H1 (cell line): ENCODE measurements around the gene C11orf65. TPM values are rescaled to one million over a fixed set of nuclear protein-coding genes. Genes with fewer than 3 reads are reported as not detected.

Source experiments
- CTCF ChIA-PET: fragments of 300-600 bp; sonication (Branson Sonifier 250); formaldehyde crosslinking; loops from one replicate; lab custom pipeline; 2021; ENCODE audit not compliant: partially characterized antibody; lab: Charles Lee
- POLR2A ChIA-PET: fragments of 300-600 bp; sonication (Branson Sonifier 250); formaldehyde crosslinking; loops from one replicate; lab custom pipeline; 2021; ENCODE audit warnings: inconsistent platforms; ENCODE audit not compliant: partially characterized antibody; lab: Charles Lee
- DNase-seq, 2 experiments: peaks; one replicate each; pipeline versions ENCODE4 v3.0.0 to v3.0.0-alpha.2; 2010 to 2022; ENCODE audit warnings: low spot score in 2 of 2, low read depth in 1 of 2, mixed read lengths in 1 of 2
- FAIRE-seq: peaks from 2 replicates; lab custom pipeline; 2011; peaks lifted over from hg19 to GRCh38; lab: Jason Lieb, UNC
- H2AFZ ChIP-seq: 2 replicates; pipeline ENCODE4 v1.8.1; 2012; ENCODE audit warnings: low read length, inconsistent platforms
- H2AK5ac ChIP-seq: 2 replicates; pipeline ENCODE4 v1.6.1; 2013; ENCODE audit warnings: low read depth, low read length
- H2BK120ac ChIP-seq: replicated peaks from 2 replicates; pipeline ENCODE3; 2013; ENCODE audit warnings: low read depth, low read length, inconsistent platforms
- H2BK12ac ChIP-seq: 2 replicates; pipeline ENCODE4 v1.6.1; 2013; ENCODE audit warnings: low read depth, low read length
- H2BK15ac ChIP-seq: 2 replicates; pipeline ENCODE4 v1.6.1; 2013; ENCODE audit warnings: low read length
- H2BK20ac ChIP-seq: 2 replicates; pipeline ENCODE4 v1.6.1; 2013; ENCODE audit warnings: low read length
- H2BK5ac ChIP-seq: 2 replicates; pipeline ENCODE4 v1.6.1; 2013; ENCODE audit warnings: low read depth, low read length
- H3K14ac ChIP-seq: 2 replicates; pipeline ENCODE4 v1.6.1; 2013; ENCODE audit warnings: inconsistent platforms; ENCODE audit not compliant: insufficient read length
- H3K18ac ChIP-seq: 2 replicates; pipeline ENCODE4 v1.6.1; 2013; ENCODE audit warnings: low read length; ENCODE audit errors: extremely low read depth
- H3K23ac ChIP-seq: 2 replicates; pipeline ENCODE4 v1.6.1; 2013; ENCODE audit warnings: inconsistent platforms; ENCODE audit not compliant: insufficient read length
- H3K23me2 ChIP-seq: 2 replicates; pipeline ENCODE4 v1.6.1; 2013; ENCODE audit warnings: low read depth, low read length
- H3K27ac ChIP-seq: 2 replicates; pipeline ENCODE4 v1.6.1; 2011; ENCODE audit warnings: low read depth, low read length, inconsistent platforms
- H3K27me3 ChIP-seq, 4 experiments: replicated peaks in 1 of 4; 1 replicate in 1 of 4; 2 replicates in 3 of 4; pipeline versions ENCODE4 v1.6.1 to v1.8.1; 2011 to 2013; ENCODE audit warnings: low read length in 3 of 4, mild to moderate bottlenecking in 3 of 4, inconsistent platforms in 2 of 4, mixed read lengths in 2 of 4, moderate library complexity in 1 of 4; ENCODE audit not compliant: control insufficient read depth in 3 of 4, insufficient read depth in 3 of 4; ENCODE audit errors: extremely low read depth in 1 of 4
- H3K36me3 ChIP-seq, 4 experiments: 2 replicates each; pipeline versions ENCODE4 v1.6.1 to v1.8.1; 2011 to 2013; ENCODE audit warnings: mild to moderate bottlenecking in 4 of 4, low read length in 3 of 4, moderate library complexity in 2 of 4, control low read depth in 1 of 4, inconsistent platforms in 1 of 4; ENCODE audit not compliant: insufficient read depth in 4 of 4, control insufficient read depth in 2 of 4
- H3K4ac ChIP-seq: replicated peaks from 2 replicates; pipeline ENCODE3; 2013; ENCODE audit warnings: low read length, low read depth, mixed read lengths, inconsistent platforms; ENCODE audit not compliant: insufficient read length
- H3K4me1 ChIP-seq, 4 experiments: replicated peaks in 1 of 4; 1 replicate in 1 of 4; 2 replicates in 3 of 4; pipeline versions ENCODE4 v1.6.1 to v1.8.1; 2011 to 2013; ENCODE audit warnings: low read length in 3 of 4, inconsistent platforms in 2 of 4, mixed read lengths in 1 of 4; ENCODE audit not compliant: insufficient read depth in 4 of 4, control insufficient read depth in 3 of 4
- H3K4me2 ChIP-seq, 2 experiments: 2 replicates each; pipeline versions ENCODE4 v1.6.1 to v1.8.1; 2011 to 2013; ENCODE audit warnings: low read depth in 2 of 2, low read length in 2 of 2, control low read depth in 1 of 2, inconsistent platforms in 1 of 2, mild to moderate bottlenecking in 1 of 2; ENCODE audit not compliant: insufficient read depth in 1 of 2
- H3K4me3 ChIP-seq, 4 experiments: fragments of 200-600, 300-600 bp in 1 of 4; sonication (generic), shearing (Covaris generic), sonication (Bioruptor Twin) in 1 of 4; 2 replicates each; pipeline versions ENCODE4 v1.5.1 to v1.8.1; 2011 to 2016; ENCODE audit warnings: low read length in 4 of 4, low read depth in 3 of 4, control low read depth in 2 of 4, inconsistent platforms in 2 of 4, mild to moderate bottlenecking in 2 of 4, mixed read lengths in 1 of 4, moderate library complexity in 1 of 4; ENCODE audit not compliant: insufficient read depth in 2 of 4; ENCODE audit errors: extremely low read depth in 1 of 4
- H3K56ac ChIP-seq: replicated peaks from 2 replicates; pipeline ENCODE3; 2013; ENCODE audit warnings: low read depth, mild to moderate bottlenecking, mixed read lengths, low read length, inconsistent platforms; ENCODE audit not compliant: insufficient read length
- H3K79me1 ChIP-seq: 2 replicates; pipeline ENCODE4 v1.6.1; 2013; ENCODE audit warnings: low read depth, low read length, control low read depth
- H3K79me2 ChIP-seq, 2 experiments: 2 replicates each; pipeline versions ENCODE4 v1.6.1 to v1.8.1; 2012 to 2013; ENCODE audit warnings: low read length in 2 of 2, mild to moderate bottlenecking in 2 of 2, inconsistent platforms in 1 of 2; ENCODE audit not compliant: insufficient read depth in 2 of 2, control insufficient read depth in 1 of 2
- H3K9ac ChIP-seq, 4 experiments: replicated peaks in 1 of 4; 1 replicate in 1 of 4; 2 replicates in 3 of 4; pipeline versions ENCODE4 v1.6.1 to v1.8.1; 2011 to 2013; ENCODE audit warnings: low read depth in 3 of 4, low read length in 3 of 4, control low read depth in 2 of 4, mild to moderate bottlenecking in 2 of 4, moderate library complexity in 2 of 4, inconsistent platforms in 1 of 4; ENCODE audit errors: extremely low read depth in 1 of 4
- H3K9me3 ChIP-seq, 2 experiments: 2 replicates each; pipeline versions ENCODE4 v1.6.1 to v1.8.1; 2012 to 2013; ENCODE audit warnings: mild to moderate bottlenecking in 2 of 2, moderate library complexity in 2 of 2, control low read depth in 1 of 2, inconsistent platforms in 1 of 2, low read depth in 1 of 2, low read length in 1 of 2, mixed read lengths in 1 of 2; ENCODE audit not compliant: insufficient read depth in 2 of 2
- H4K20me1 ChIP-seq, 2 experiments: replicated peaks in 1 of 2; 2 replicates each; pipeline versions ENCODE3 to v1.8.1; 2011 to 2013; ENCODE audit warnings: inconsistent platforms in 2 of 2, low read length in 2 of 2, mild to moderate bottlenecking in 1 of 2; ENCODE audit not compliant: insufficient read depth in 2 of 2, control insufficient read depth in 1 of 2
- H4K5ac ChIP-seq: 2 replicates; pipeline ENCODE4 v1.6.1; 2013; ENCODE audit warnings: low read length, low read depth, mixed read lengths, inconsistent platforms; ENCODE audit not compliant: insufficient read length
- H4K8ac ChIP-seq: 2 replicates; pipeline ENCODE4 v1.8.0; 2013; ENCODE audit warnings: mild to moderate bottlenecking, moderate library complexity, low read length, inconsistent platforms; ENCODE audit not compliant: insufficient read depth; ENCODE audit errors: extremely low read depth
- H4K91ac ChIP-seq: replicated peaks from 2 replicates; pipeline ENCODE3; 2013; ENCODE audit warnings: low read length, mixed read lengths, inconsistent platforms; ENCODE audit not compliant: insufficient read length
- ASH2L ChIP-seq: fragments of 200-600, 300-600 bp; sonication (generic); IDR thresholded peaks from one replicate; pipeline ENCODE4 v1.7.1; 2017; ENCODE audit warnings: low read length
- CHD1 ChIP-seq: IDR thresholded peaks from 2 replicates; pipeline ENCODE4 v1.6.1; 2012; ENCODE audit warnings: low read depth, low read length, improper control_type of control experiment
- CTCF ChIP-seq, 3 experiments: IDR thresholded peaks; 1 replicate in 2 of 3; 2 replicates in 1 of 3; pipeline versions ENCODE4 v1.5.1 to v1.6.1; 2011; ENCODE audit warnings: low read length in 3 of 3, mild to moderate bottlenecking in 3 of 3, inconsistent platforms in 2 of 3, low read depth in 1 of 3, moderate library complexity in 1 of 3; ENCODE audit not compliant: insufficient read depth in 1 of 3; ENCODE audit errors: control extremely low read depth in 1 of 3
- HDAC2 ChIP-seq, 2 experiments: fragments of 300-600 bp in 1 of 2; sonication (generic) in 1 of 2; IDR thresholded peaks; 2 replicates each; pipeline ENCODE4 v1.6.1; 2011 to 2012; ENCODE audit warnings: low read depth in 2 of 2, low read length in 2 of 2, mild to moderate bottlenecking in 2 of 2, moderate library complexity in 2 of 2, borderline replicate concordance in 1 of 2, inconsistent platforms in 1 of 2
- JUN ChIP-seq: IDR thresholded peaks from 2 replicates; pipeline ENCODE4 v1.6.1; 2011; ENCODE audit warnings: low read depth, mild to moderate bottlenecking, improper control_type of control experiment, low read length
- JUND ChIP-seq: IDR thresholded peaks from 2 replicates; pipeline ENCODE4 v1.6.1; 2011; ENCODE audit warnings: mild to moderate bottlenecking, improper control_type of control experiment, low read length
- MAFK ChIP-seq: IDR thresholded peaks from 2 replicates; pipeline ENCODE4 v1.6.1; 2012; ENCODE audit warnings: low read depth, mild to moderate bottlenecking, improper control_type of control experiment, low read length
- RFX5 ChIP-seq: IDR thresholded peaks from 2 replicates; pipeline ENCODE4 v1.6.1; 2011; ENCODE audit warnings: low read depth, low read length, improper control_type of control experiment, borderline replicate concordance
- SP2 ChIP-seq: IDR thresholded peaks from 2 replicates; pipeline ENCODE4 v1.6.1; 2012; ENCODE audit warnings: mild to moderate bottlenecking, low read length, inconsistent platforms
- USF2 ChIP-seq: IDR thresholded peaks from 2 replicates; pipeline ENCODE4 v1.6.1; 2011; ENCODE audit warnings: low read length, improper control_type of control experiment
- ZNF274 ChIP-seq: IDR thresholded peaks from 2 replicates; pipeline ENCODE4 v1.7.0; 2012; ENCODE audit warnings: low read length, borderline replicate concordance; ENCODE audit errors: extremely low read depth
- WGBS, 2 experiments: shearing (Covaris generic) in 1 of 2; methylation state at CpG; one replicate each; pipeline versions ENCODE4 v1.1.6 to v1.1.7; 2013 to 2015; ENCODE audit warnings: low lambda C conversion rate in 2 of 2, mixed read lengths in 2 of 2, inconsistent platforms in 1 of 2, low coverage in 1 of 2, missing lambda C conversion rate in 1 of 2; ENCODE audit not compliant: insufficient replicate concordance in 2 of 2, insufficient coverage in 1 of 2, insufficient read length in 1 of 2; ENCODE audit errors: extremely low coverage in 1 of 2, missing lambda C conversion rate in 1 of 2; 5-methylcytosine and 5-hydroxymethylcytosine counted together
- polyA plus RNA-seq, 7 experiments: library from polyadenylated mRNA; depleted of rRNA in 3 of 7; stranded (reverse) in 5 of 7; unstranded in 2 of 7; fragments of >200 nt in 5 of 7; fragments of 200-250 nt in 2 of 7; gene quantifications; 1 replicate in 5 of 7; 2 replicates in 1 of 7; 4 replicates in 1 of 7; pipeline versions ENCODE4 v1.2.1 to v1.2.3, GENCODE V29; 2011 to 2013; ENCODE audit warnings: missing spikeins in 2 of 7, mixed read lengths in 2 of 7
- total RNA-seq: library from RNA; stranded (reverse); fragmentation: NEBNext Ultra II Directional; extraction: Animal tissue kit (Norgen Biotek cat#: 25700); gene quantifications from 2 replicates; pipeline ENCODE4 v1.2.1, GENCODE V29; 2021

The C11orf65 gene
- total and polyA plus RNA-seq, 2 of the 8 experiments (the other 6 are each of a cell fraction or from before 2014, with no cell fraction given): 0.14 to 0.22 TPM

- no peak overlapping the region for H2BK15ac ChIP-seq
- H3K9ac ChIP-seq: no peak overlapping the region
- no peak overlapping the region for H3K4me3 ChIP-seq
- ChIA-PET POLR2A (interaction anchor here (0.9 kb wide), 1 partner anchor 10 kb away, joined by 3 read pairs; no protein-coding TSS in a partner anchor), CTCF (no interaction called here)
- no peak overlapping the region for H2BK5ac ChIP-seq
- H2BK12ac ChIP-seq: no peak overlapping the region
- H3K23me2 ChIP-seq: no peaks in the 10 kb centered on the region
- H3K27ac ChIP-seq: no peak overlapping the region
- H3K14ac ChIP-seq: no peak overlapping the region
- no peaks in the 10 kb centered on the region for H3K27me3 ChIP-seq
- H3K79me2 ChIP-seq: no peaks in the 10 kb centered on the region
- H2AK5ac ChIP-seq: no peak overlapping the region
- no peak overlapping the region for H3K23ac ChIP-seq
- no peaks in the 10 kb centered on the region for H3K9me3 ChIP-seq
- H4K8ac ChIP-seq: no peak overlapping the region
- H4K20me1 ChIP-seq: no peaks in the 10 kb centered on the region
- no peak overlapping the region for H2BK20ac ChIP-seq
- no peak overlapping the region for H3K4ac ChIP-seq
- FAIRE-seq (no peak), DNase-seq (no peak)
- no peak overlapping the region for H3K4me2 ChIP-seq
- H3K4me1 ChIP-seq: no peaks in the 10 kb centered on the region
- H2BK120ac ChIP-seq: no peak overlapping the region
- H3K56ac ChIP-seq: no peak overlapping the region
- no peaks in the 10 kb centered on the region for H3K36me3 ChIP-seq
- no peaks in the 10 kb centered on the region for H3K79me1 ChIP-seq
- no peak overlapping the region for H4K91ac ChIP-seq
- no peak overlapping the region for H3K18ac ChIP-seq
- H4K5ac ChIP-seq: no peak overlapping the region
- no peak overlapping the region for H2AFZ ChIP-seq
- 93% methylated on average over 5 of the region's 5 CpGs; no CpG with 5 or more reads in 1 of the 2 experiments for WGBS, 2 experiments
- TF ChIP-seq JUN: no peak
- no peak for TF ChIP-seq CHD1
- no peak for TF ChIP-seq RFX5
- TF ChIP-seq USF2: no peak
- no peak for TF ChIP-seq MAFK
- no peak for TF ChIP-seq ZNF274
- TF ChIP-seq SP2: no peak
- TF ChIP-seq HDAC2 (IDR thresholded peaks at IDR 0.05; ENCODE audit: borderline replicate concordance in 1 of 2, low read depth in 2 of 2, low read length in 2 of 2): no peak
- TF ChIP-seq CTCF (IDR thresholded peaks at IDR 0.05; ENCODE audit: control extremely low read depth in 1 of 3, insufficient read depth in 1 of 3, low read depth in 1 of 3, low read length in 3 of 3): no peak
- TF ChIP-seq ASH2L: no peak
- TF ChIP-seq JUND: no peak
Observed at GRCh38 chr11:108388576-108388975, 78.8 kb downstream of the C11orf65 start.
